ENCODE measurements around the gene MED22. TPM values are rescaled to one million over a fixed set of nuclear protein-coding genes. Genes with fewer than 3 reads are reported as not detected.

The MED22 gene
- total RNA-seq, 4 donors from 2014 or later, result 10.8 to 22.5 (median 15.9) TPM

DNA sequence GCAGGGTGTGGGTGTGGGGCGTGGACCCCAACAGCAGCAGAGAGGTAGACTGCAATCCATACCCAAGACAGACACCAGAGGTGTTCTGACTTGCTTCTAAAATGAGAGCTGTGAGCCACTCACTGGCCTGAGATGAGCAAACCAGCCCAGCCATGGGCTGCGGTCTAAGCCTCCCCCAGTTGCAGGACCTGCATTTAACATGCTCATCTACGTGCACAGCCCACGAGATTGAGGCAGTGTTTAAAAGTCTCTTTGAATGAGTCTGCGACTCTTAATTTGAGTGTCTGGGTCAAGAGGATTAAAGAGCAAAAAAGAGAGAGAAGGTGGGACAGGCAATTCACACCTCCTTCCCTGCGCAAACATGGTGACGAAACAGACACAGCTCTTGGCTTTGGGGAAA is 22.0 kb upstream of the MED22 start:
- TF ChIP-seq, protein P1, sequence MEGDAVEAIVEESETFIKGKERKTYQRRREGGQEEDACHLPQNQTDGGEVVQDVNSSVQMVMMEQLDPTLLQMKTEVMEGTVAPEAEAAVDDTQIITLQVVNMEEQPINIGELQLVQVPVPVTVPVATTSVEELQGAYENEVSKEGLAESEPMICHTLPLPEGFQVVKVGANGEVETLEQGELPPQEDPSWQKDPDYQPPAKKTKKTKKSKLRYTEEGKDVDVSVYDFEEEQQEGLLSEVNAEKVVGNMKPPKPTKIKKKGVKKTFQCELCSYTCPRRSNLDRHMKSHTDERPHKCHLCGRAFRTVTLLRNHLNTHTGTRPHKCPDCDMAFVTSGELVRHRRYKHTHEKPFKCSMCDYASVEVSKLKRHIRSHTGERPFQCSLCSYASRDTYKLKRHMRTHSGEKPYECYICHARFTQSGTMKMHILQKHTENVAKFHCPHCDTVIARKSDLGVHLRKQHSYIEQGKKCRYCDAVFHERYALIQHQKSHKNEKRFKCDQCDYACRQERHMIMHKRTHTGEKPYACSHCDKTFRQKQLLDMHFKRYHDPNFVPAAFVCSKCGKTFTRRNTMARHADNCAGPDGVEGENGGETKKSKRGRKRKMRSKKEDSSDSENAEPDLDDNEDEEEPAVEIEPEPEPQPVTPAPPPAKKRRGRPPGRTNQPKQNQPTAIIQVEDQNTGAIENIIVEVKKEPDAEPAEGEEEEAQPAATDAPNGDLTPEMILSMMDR (IDR thresholded peaks at IDR 0.05), result no peak
- TF ChIP-seq POLR2A (IDR thresholded peaks at IDR 0.05), result no peak
- Histone ChIP-seq H3K27ac (peak overlapping the region in 2 of 4 donors; percentile 54 to 63), H3K4me3 (no peak overlapping the region), H3K9me3 (no peaks in the 10 kb centered on the region), H3K27me3 (no peaks in the 10 kb centered on the region), H3K4me1 (peaks cover 55 to 100% (median 69%) of the 10 kb centered on the region in 3 donors), H3K36me3 (peaks cover 17 to 62% (median 21%) of the 10 kb centered on the region in 3 donors)
- intact Hi-C loops (cut with DNase I), result no loop called here
- DNase-seq, result no peak
- 77 to 87% methylated on average over 3 to 5 of the region's 7 CpGs for WGBS, 2 donors

DNA sequence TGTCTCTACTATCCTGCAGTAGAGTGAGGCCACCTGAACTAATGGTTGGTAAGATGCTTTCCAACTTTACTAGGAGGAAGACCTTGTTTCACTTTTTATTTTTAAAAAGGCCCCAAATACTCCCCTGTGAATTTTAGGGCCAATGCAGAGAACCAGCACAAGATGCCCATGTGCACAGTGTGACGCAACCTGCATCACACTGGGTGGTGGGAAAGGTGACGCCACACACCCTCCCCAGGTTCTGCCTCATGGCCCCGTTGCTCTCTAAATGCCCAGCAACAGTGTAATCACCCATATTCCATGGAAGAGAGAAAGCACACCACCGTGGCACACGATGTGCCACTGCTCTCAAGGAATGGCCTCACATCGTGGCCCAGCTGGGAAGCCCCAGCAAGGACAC is 21.5 kb upstream of the MED22 start:
- H3K4me3 ChIP-seq, result no peak overlapping the region
- H3K27me3 ChIP-seq, result no peaks in the 10 kb centered on the region
- H3K4me1 ChIP-seq, result peaks cover 58 to 100% (median 70%) of the 10 kb centered on the region in 3 donors
- H3K27ac ChIP-seq, result peak overlapping the region in 1 of 4 donors; percentile 63
- TF ChIP-seq POLR2A (IDR thresholded peaks at IDR 0.05), result no peak
- peaks cover 17 to 67% (median 24%) of the 10 kb centered on the region in 3 donors for H3K36me3 ChIP-seq
- WGBS, 2 donors, result 68 to 73% methylated on average over 4 of the region's 6 CpGs
- H3K9me3 ChIP-seq, result no peaks in the 10 kb centered on the region
- no peak for DNase-seq
- intact Hi-C loops (cut with DNase I), result no loop called here

DNA sequence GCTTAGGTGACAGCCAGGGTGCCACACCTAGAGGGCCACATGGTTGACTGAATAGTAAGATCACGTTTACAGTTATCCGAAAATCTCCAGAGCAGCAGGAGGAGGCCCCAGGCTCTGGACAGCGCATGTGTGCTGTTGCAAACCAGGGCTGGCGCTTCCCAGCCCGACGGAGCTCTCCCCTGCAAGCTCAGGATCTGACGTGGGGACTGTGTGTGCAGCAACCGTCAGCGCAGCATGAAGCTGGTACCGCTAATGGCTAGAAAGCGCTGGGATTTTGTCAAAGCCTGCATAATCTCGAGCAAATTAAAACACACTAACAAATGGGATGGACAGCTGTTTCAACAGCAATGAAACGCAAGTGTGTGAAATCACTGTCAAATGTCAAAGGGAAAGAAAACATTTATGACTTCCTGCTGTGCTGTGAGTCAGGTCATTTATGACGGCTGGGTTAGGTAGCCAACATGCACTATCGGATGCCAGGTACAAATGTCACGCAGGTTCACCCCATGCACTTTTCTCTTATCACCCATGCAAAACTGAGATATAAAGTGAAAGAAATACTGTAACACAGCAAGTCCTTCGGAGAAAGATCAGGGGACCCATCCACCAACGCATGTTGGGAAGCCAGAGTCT is 20.4 kb upstream of the MED22 start:
- peaks cover 19 to 76% (median 24%) of the 10 kb centered on the region in 3 donors for H3K36me3 ChIP-seq
- WGBS, 2 donors, result 53 to 65% methylated on average over 14 to 17 of the region's 18 CpGs
- no peaks in the 10 kb centered on the region for H3K27me3 ChIP-seq
- H3K27ac ChIP-seq, result peak overlapping the region in 1 of 4 donors; percentile 27
- no peaks in the 10 kb centered on the region for H3K9me3 ChIP-seq
- TF ChIP-seq, protein P1 (IDR thresholded peaks at IDR 0.05), result no peak
- TF ChIP-seq POLR2A (IDR thresholded peaks at IDR 0.05), result no peak
- intact Hi-C loops (cut with DNase I), result no loop called here
- DNase-seq, result no peak
- H3K4me1 ChIP-seq, result peaks cover 62 to 100% (median 73%) of the 10 kb centered on the region in 3 donors
- H3K4me3 ChIP-seq, result no peak overlapping the region

DNA sequence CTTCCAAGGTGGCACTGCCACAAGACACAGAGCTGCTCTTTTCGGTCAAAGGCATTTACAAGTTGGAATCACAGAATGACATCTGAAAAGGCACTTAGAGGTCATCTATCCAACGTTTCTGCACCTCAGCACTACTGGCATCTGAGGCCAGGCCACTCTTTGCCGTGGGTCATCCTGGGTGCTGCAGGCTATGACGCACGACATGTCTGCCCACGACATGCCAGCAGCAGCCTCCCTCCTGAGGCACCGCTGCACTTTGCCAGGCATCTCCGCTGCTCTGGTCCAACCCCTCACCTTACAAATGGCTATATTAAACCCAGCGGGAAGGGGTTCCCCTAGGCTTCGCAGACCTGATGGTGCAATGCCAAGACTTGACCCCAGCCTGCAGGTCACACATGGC is 19.8 kb upstream of the MED22 start:
- no peak for DNase-seq
- no peaks in the 10 kb centered on the region for H3K27me3 ChIP-seq
- peaks cover 21 to 76% (median 29%) of the 10 kb centered on the region in 3 donors for H3K36me3 ChIP-seq
- peaks cover 56 to 100% (median 73%) of the 10 kb centered on the region in 3 donors for H3K4me1 ChIP-seq
- peak overlapping the region in 2 of 4 donors; percentile 27 to 31 for H3K27ac ChIP-seq
- intact Hi-C loops (cut with DNase I), result no loop called here
- no peak overlapping the region for H3K4me3 ChIP-seq
- WGBS, 2 donors, result 69 to 87% methylated on average over 3 to 10 of the region's 10 CpGs
- TF ChIP-seq, protein P1 (IDR thresholded peaks at IDR 0.05), result no peak
- no peak for TF ChIP-seq POLR2A (IDR thresholded peaks at IDR 0.05)
- H3K9me3 ChIP-seq, result no peaks in the 10 kb centered on the region

DNA sequence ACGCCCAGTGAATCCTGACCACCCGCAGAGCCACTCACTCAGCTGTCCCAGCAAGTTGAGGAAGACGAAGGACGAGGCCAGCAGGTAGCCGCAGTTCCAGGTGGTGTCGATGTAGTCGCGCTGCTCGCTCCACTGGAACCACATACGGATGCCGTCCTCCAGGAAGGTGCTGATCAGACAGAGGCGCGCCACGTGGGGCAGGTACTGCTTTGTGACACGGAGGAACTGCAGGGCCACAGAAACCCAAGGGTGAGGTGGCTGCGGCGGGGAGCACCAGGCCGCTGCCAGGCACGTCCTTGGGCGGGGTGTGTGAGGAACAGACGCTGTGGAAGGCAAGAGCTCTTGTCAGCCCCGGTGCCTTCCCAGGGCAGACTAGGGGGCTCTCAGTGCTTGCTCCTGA is 19.3 kb upstream of the MED22 start:
- TF ChIP-seq POLR2A (IDR thresholded peaks at IDR 0.05), result no peak
- TF ChIP-seq, protein P1 (IDR thresholded peaks at IDR 0.05), result no peak
- Histone ChIP-seq H3K9me3 (no peaks in the 10 kb centered on the region), H3K4me1 (peaks cover 54 to 100% (median 72%) of the 10 kb centered on the region in 3 donors), H3K27me3 (no peaks in the 10 kb centered on the region), H3K4me3 (no peak overlapping the region), H3K27ac (no peak overlapping the region), H3K36me3 (peaks cover 21 to 76% (median 29%) of the 10 kb centered on the region in 3 donors)
- DNase-seq, result no peak
- WGBS, 2 donors, result 78 to 98% methylated on average over 5 to 17 of the region's 22 CpGs
- intact Hi-C loops (cut with DNase I), result no loop called here
